ENCODE results near the gene PTPN14. TPM values are rescaled to one million over a fixed set of nuclear protein-coding genes. Genes with fewer than 3 reads are reported as not detected.

PTPN14 gene
- total RNA-seq, 1 experiment from 2014 or later: 76.4 TPM

DNA sequence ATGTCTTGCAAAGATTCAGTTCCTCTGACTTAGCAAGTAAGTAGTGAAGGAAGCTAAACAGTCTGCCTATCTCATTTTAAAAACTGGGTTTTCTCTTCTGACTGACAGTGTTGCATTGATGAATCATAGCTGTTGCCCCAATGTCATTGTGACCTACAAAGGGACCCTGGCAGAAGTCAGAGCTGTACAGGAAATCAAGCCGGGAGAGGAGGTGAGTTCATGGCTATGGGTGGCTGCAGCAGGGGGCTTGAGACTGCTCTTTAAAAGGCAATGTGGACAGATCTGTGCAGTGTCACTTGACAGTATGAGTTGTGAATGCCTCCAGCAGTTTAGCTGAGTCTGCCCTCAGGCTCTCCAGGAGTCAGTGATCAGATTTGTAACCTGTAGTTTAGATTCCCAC is 223.9 kb downstream of the PTPN14 start:
- H3K14ac ChIP-seq (ENCODE audit: insufficient read depth, low read length): no peak overlapping the region
- H3K23me2 ChIP-seq (ENCODE audit: insufficient read length, low read depth, low read length, poor library complexity, severe bottlenecking): no peaks in the 10 kb centered on the region
- H3K79me2 ChIP-seq (ENCODE audit: insufficient read depth, low read length): no peaks in the 10 kb centered on the region
- no peak overlapping the region for H2AK5ac ChIP-seq (ENCODE audit: insufficient read length, low read length)
- H3K9ac ChIP-seq (ENCODE audit: extremely low read depth, insufficient read length, low read length): no peak overlapping the region
- H3K27me3 ChIP-seq (ENCODE audit: insufficient read depth, low read length): no peaks in the 10 kb centered on the region; the same call in 1 of the 2 replicates
- no peak overlapping the region for H2BK5ac ChIP-seq (ENCODE audit: insufficient read length, low read length)
- peaks cover 4 to 7% of the 10 kb centered on the region in 2 experiments for H3K4me1 Mint-ChIP-seq
- H3K9me3 ChIP-seq (ENCODE audit: control insufficient read depth, low read depth, low read length): no peaks in the 10 kb centered on the region
- WGBS (ENCODE audit: extremely low coverage, insufficient read length, low lambda C conversion rate): no CpG with 5 or more reads among the region's 1 CpG
- no peak for DNase-seq
- no peak overlapping the region for H2BK12ac ChIP-seq (ENCODE audit: insufficient read length, low read depth, low read length)
- H3K4me2 ChIP-seq (ENCODE audit: insufficient read depth, insufficient read length, low read length): no peak overlapping the region
- H3K27ac Mint-ChIP-seq: no peak overlapping the region
- H3K27ac ChIP-seq (ENCODE audit: insufficient read length, low read depth, low read length): no peak overlapping the region
- H3K79me1 ChIP-seq (ENCODE audit: insufficient read depth, low read depth, low read length, poor library complexity, severe bottlenecking): no peaks in the 10 kb centered on the region
- no peak overlapping the region for H2BK15ac ChIP-seq (ENCODE audit: low read depth, low read length)
- H3K18ac ChIP-seq (ENCODE audit: insufficient read length, low read depth, low read length): no peak overlapping the region
- TF ChIP-seq, protein P1, sequence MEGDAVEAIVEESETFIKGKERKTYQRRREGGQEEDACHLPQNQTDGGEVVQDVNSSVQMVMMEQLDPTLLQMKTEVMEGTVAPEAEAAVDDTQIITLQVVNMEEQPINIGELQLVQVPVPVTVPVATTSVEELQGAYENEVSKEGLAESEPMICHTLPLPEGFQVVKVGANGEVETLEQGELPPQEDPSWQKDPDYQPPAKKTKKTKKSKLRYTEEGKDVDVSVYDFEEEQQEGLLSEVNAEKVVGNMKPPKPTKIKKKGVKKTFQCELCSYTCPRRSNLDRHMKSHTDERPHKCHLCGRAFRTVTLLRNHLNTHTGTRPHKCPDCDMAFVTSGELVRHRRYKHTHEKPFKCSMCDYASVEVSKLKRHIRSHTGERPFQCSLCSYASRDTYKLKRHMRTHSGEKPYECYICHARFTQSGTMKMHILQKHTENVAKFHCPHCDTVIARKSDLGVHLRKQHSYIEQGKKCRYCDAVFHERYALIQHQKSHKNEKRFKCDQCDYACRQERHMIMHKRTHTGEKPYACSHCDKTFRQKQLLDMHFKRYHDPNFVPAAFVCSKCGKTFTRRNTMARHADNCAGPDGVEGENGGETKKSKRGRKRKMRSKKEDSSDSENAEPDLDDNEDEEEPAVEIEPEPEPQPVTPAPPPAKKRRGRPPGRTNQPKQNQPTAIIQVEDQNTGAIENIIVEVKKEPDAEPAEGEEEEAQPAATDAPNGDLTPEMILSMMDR (conservative IDR thresholded peaks at IDR 0.05): no peak
- H2BK20ac ChIP-seq (ENCODE audit: low read depth, low read length, poor library complexity, severe bottlenecking): no peak overlapping the region
- H3K4me3 Mint-ChIP-seq: no peak overlapping the region
- no peak overlapping the region for H2BK120ac ChIP-seq (ENCODE audit: low read depth, low read length, poor library complexity, severe bottlenecking)
- no peak overlapping the region for H3K4ac ChIP-seq (ENCODE audit: low read depth, low read length)
- no peak overlapping the region for H4K91ac ChIP-seq (ENCODE audit: insufficient read length, low read depth, low read length)
- H3T11ph ChIP-seq (ENCODE audit: low read length): no peak overlapping the region
- H3K56ac ChIP-seq (ENCODE audit: insufficient read length, low read depth, low read length): no peak overlapping the region
- H3K27me3 Mint-ChIP-seq (ENCODE audit: low read depth): peaks cover 1% of the 10 kb centered on the region; the same call in 1 of the 2 replicates
- no peaks in the 10 kb centered on the region for H3K9me3 Mint-ChIP-seq
- H3K23ac ChIP-seq (ENCODE audit: insufficient read length, low read depth, low read length): no peak overlapping the region
- no peaks in the 10 kb centered on the region for H4K20me1 ChIP-seq (ENCODE audit: control insufficient read depth, insufficient read depth, insufficient read length)
- no peak overlapping the region for H2AFZ ChIP-seq (ENCODE audit: low read length)
- no peaks in the 10 kb centered on the region for H3K4me1 ChIP-seq (ENCODE audit: insufficient read depth, low read length)
- no peaks in the 10 kb centered on the region; a peak in 1 of 7 replicates for H3K36me3 Mint-ChIP-seq (ENCODE audit: insufficient read depth in 1 of 3, low read depth in 3 of 3)
- H4K8ac ChIP-seq (replicated peaks; ENCODE audit: insufficient read length, low read depth, low read length): no peak overlapping the region
- no peak overlapping the region for H4K5ac ChIP-seq (ENCODE audit: insufficient read length, low read depth, low read length)
